ENCODE measurements around the gene KRTAP4-8.
A peak's percentile ranks its signal among the peaks of the same experiment; 100 is the strongest.
"Not testable (repeated sequence)": the region's sequence is repeated elsewhere in the genome, so short reads cannot be mapped to it uniquely, and the experiment has no call there.

KRTAP4-8 gene

GRCh38 chr17:41098042-41098441 lies at the start of gene KRTAP4-8:
Gene KRTAP4-8 (minus strand): TSS chr17:41098142. CDS start chr17:41098084, 58 bp downstream.
- DNase-seq (ENCODE audit: low read depth), result no peak

- DNase-seq (ENCODE audit: low read depth), result no peak
These were observed 47.3 kb upstream of the KRTAP4-8 start for GRCh38 chr17:41145261-41145660.

- no peak for DNase-seq (ENCODE audit: low read depth)
These were observed 46.9 kb upstream of the KRTAP4-8 start for GRCh38 chr17:41144846-41145245.

- DNase-seq (ENCODE audit: low read depth), result no peak
These were observed 43.4 kb upstream of the KRTAP4-8 start for GRCh38 chr17:41141361-41141760.

- peak; percentile 93 for DNase-seq (ENCODE audit: low read depth)
These were observed 42.6 kb upstream of the KRTAP4-8 start, which contains the start of gene KRTAP4-6 for GRCh38 chr17:41140360-41141131. Gene KRTAP4-6 (minus strand): TSS chr17:41140544. CDS start chr17:41140487, 57 bp downstream.

GRCh38 chr17:41139865-41140264 lies 41.9 kb upstream of the KRTAP4-8 start:
- DNase-seq (ENCODE audit: low read depth), result not testable (repeated sequence)

GRCh38 chr17:41133880-41134735 lies 36.2 kb upstream of the KRTAP4-8 start:
- no peak for DNase-seq (ENCODE audit: low read depth)

- peak; percentile 42 for DNase-seq (ENCODE audit: low read depth)
These were observed 34.0 kb upstream of the KRTAP4-8 start for GRCh38 chr17:41131979-41132378.

- DNase-seq (ENCODE audit: low read depth), result no peak
These were observed 29.4 kb upstream of the KRTAP4-8 start for GRCh38 chr17:41127371-41127770.

- DNase-seq (ENCODE audit: low read depth), result no peak
These were observed 28.5 kb upstream of the KRTAP4-8 start for GRCh38 chr17:41126412-41126811.

- no peak for DNase-seq (ENCODE audit: low read depth)
These were observed 27.1 kb upstream of the KRTAP4-8 start for GRCh38 chr17:41125064-41125463.

- not testable (repeated sequence) for DNase-seq (ENCODE audit: low read depth)
These were observed 26.0 kb upstream of the KRTAP4-8 start, which contains the start of gene KRTAP4-12 for GRCh38 chr17:41123991-41124371. Gene KRTAP4-12 (minus strand): TSS chr17:41124182. CDS start chr17:41124122, 60 bp downstream.

GRCh38 chr17:41123292-41123990 lies 25.5 kb upstream of the KRTAP4-8 start:
- not testable (repeated sequence) for DNase-seq (ENCODE audit: low read depth)

GRCh38 chr17:41121742-41122141 lies 23.8 kb upstream of the KRTAP4-8 start:
- no peak for DNase-seq (ENCODE audit: low read depth)

GRCh38 chr17:41119696-41120690 lies 22.1 kb upstream of the KRTAP4-8 start:
- not testable (repeated sequence) for DNase-seq (ENCODE audit: low read depth)

- DNase-seq (ENCODE audit: low read depth), result no peak
These were observed 20.8 kb upstream of the KRTAP4-8 start for GRCh38 chr17:41118721-41119120.

GRCh38 chr17:41117846-41118386 lies 20.0 kb upstream of the KRTAP4-8 start, which contains the start of gene KRTAP4-11:
Gene KRTAP4-11 (minus strand): TSS chr17:41118373. CDS start chr17:41118315, 58 bp downstream.
- not testable (repeated sequence) for DNase-seq (ENCODE audit: low read depth)

GRCh38 chr17:41116297-41116696 lies 18.4 kb upstream of the KRTAP4-8 start:
- no peak for DNase-seq (ENCODE audit: low read depth)

GRCh38 chr17:41111151-41111885 lies 13.4 kb upstream of the KRTAP4-8 start:
- no peak for DNase-seq (ENCODE audit: low read depth)
